Endothelial cell (in vitro differentiated cells): ENCODE measurements around the gene CNGA2. TPM values are rescaled to one million over a fixed set of nuclear protein-coding genes. Genes with fewer than 3 reads are reported as not detected.

Experiments used
- DNase-seq: peaks from one replicate; pipeline ENCODE4 v3.0.0; 2021; ENCODE audit warnings: low spot score
- H3K27ac Mint-ChIP-seq: one replicate; pipeline ENCODE4 v1.8.0; 2021; ENCODE audit warnings: mixed read lengths, inconsistent platforms; ENCODE audit not compliant: unreplicated experiment
- H3K27me3 Mint-ChIP-seq: one replicate; pipeline ENCODE4 v1.8.0; 2021; ENCODE audit warnings: mild to moderate bottlenecking, moderate library complexity, mixed read lengths, inconsistent platforms; ENCODE audit not compliant: unreplicated experiment
- H3K36me3 Mint-ChIP-seq: one replicate; pipeline ENCODE4 v1.8.0; 2021; ENCODE audit warnings: mild to moderate bottlenecking, low read depth, mixed read lengths, inconsistent platforms; ENCODE audit not compliant: unreplicated experiment
- H3K4me1 Mint-ChIP-seq: one replicate; pipeline ENCODE4 v1.8.0; 2021; ENCODE audit warnings: mild to moderate bottlenecking, mixed read lengths, inconsistent platforms; ENCODE audit not compliant: unreplicated experiment
- H3K4me3 Mint-ChIP-seq: one replicate; pipeline ENCODE4 v1.8.0; 2021; ENCODE audit warnings: mild to moderate bottlenecking, mixed read lengths, inconsistent platforms; ENCODE audit not compliant: unreplicated experiment
- H3K9me3 Mint-ChIP-seq: one replicate; pipeline ENCODE4 v1.8.0; 2021; ENCODE audit warnings: mixed read lengths, inconsistent platforms; ENCODE audit not compliant: unreplicated experiment
- total RNA-seq: library from RNA; stranded (reverse); fragmentation: NEBNext Ultra II Directional; extraction: Animal tissue kit (Norgen Biotek cat#: 25700); gene quantifications from one replicate; pipeline ENCODE4 v1.2.1, GENCODE V29; 2021; ENCODE audit not compliant: unreplicated experiment
- TF ChIP-seq, protein P1 (sequence below): fragments of 200-600 bp; sonication (generic); IDR thresholded peaks from one replicate; pipeline ENCODE4 v1.5.0; 2021; ENCODE audit warnings: antibody characterized with exemption; ENCODE audit not compliant: unreplicated experiment

Gene CNGA2
- total RNA-seq, 1 donor from 2014 or later = not detected

DNA sequence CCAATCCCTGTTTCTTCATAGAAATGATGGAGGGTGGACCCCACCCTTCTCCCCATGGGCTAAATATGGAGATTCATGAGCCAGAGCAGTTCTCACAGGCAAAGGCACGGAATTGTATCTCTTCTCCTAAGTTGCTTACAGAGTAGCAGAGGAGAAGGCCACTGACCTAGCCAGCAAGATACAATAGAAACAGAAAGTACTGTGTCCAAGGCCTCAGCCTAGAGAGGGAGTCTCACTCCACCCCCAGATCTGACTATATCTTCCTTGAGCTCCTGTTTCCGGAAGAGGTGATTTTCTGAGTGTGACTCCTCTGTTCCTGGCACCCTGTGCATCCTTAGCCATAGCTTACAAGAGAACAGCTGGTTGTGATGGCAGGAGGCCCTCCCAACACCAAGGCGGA lies 18.8 kb upstream of the CNGA2 start, which contains the start of gene FATE1:
Gene FATE1, plus strand, starts transcription at position 284 of the 400 bp plus-strand sequence. Its CDS starts 85 bp downstream, at position 369.
- no peak for DNase-seq
- TF ChIP-seq, protein P1, sequence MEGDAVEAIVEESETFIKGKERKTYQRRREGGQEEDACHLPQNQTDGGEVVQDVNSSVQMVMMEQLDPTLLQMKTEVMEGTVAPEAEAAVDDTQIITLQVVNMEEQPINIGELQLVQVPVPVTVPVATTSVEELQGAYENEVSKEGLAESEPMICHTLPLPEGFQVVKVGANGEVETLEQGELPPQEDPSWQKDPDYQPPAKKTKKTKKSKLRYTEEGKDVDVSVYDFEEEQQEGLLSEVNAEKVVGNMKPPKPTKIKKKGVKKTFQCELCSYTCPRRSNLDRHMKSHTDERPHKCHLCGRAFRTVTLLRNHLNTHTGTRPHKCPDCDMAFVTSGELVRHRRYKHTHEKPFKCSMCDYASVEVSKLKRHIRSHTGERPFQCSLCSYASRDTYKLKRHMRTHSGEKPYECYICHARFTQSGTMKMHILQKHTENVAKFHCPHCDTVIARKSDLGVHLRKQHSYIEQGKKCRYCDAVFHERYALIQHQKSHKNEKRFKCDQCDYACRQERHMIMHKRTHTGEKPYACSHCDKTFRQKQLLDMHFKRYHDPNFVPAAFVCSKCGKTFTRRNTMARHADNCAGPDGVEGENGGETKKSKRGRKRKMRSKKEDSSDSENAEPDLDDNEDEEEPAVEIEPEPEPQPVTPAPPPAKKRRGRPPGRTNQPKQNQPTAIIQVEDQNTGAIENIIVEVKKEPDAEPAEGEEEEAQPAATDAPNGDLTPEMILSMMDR = no peak
- Mint-ChIP-seq H3K4me1 (peaks cover 3% of the 10 kb centered on the region), H3K27me3 (no peaks in the 10 kb centered on the region), H3K36me3 (no peaks in the 10 kb centered on the region), H3K4me3 (no peak within 1 kb of the TSS), H3K27ac (no peak within 1 kb of the TSS), H3K9me3 (no peaks in the 10 kb centered on the region)

DNA sequence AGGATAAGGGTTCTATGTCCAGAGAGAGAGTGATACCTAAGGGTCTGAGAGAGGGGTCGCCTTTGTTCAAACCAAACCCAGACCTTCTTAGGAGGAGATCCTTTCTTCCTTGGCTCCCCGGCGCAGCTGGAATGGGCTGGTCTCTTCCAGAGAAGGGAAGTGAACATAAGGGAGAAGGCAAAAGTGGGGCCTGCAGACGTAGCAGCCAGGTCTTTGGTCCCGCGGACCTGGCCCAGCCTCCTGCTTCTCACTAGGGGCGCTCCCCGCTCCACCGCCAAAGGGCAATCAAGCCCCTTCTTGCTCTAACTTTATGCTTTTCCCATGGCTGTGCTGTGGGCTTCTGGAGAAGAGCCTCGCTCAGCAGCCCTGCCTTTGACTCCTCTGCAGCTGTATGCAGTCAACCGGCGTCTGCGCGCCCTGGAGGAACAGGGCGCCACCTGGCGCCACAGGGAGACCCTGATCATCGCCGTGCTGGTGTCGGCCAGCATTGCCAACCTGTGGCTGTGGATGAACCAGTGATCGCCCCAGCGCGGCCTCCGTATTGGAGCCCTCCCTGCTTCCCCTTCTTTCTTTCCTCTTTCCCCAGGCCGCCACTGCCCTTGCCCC lies 12.2 kb upstream of the CNGA2 start:
- Mint-ChIP-seq H3K36me3 (no peaks in the 10 kb centered on the region), H3K27ac (no peak overlapping the region), H3K4me3 (no peak overlapping the region), H3K27me3 (peaks cover 2% of the 10 kb centered on the region), H3K9me3 (no peaks in the 10 kb centered on the region), H3K4me1 (peaks cover 15% of the 10 kb centered on the region)
- TF ChIP-seq, protein P1 = no peak
- peak; percentile 64 for DNase-seq

DNA sequence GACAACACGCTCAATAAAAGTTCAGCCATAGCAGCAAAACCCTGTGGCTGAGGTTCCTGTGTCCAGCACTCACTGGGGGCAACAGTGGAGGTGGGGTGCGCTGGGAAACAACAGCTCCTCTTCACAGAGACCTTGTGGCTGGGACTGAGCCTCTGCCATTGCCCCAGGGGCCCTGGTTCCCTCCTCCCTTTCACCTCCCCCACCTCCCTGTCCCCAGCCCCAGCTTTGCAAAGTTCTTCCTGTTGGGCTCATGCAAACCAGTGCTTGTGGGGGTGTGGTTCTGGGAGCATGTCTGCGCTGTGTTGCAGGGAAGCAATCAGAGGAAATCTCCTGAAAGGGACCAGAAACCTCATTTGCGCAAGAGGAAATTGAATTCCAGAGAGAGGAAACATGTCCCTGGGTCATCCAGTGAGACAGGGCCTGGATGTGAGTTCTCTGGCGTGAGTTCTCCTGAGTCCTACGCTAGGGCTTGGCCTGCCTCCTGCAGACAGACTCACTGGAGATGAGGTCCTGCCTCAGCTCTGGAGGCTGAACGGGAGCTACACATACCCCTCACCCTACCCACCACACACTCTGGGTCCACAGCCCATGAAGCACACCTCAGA lies 11.3 kb upstream of the CNGA2 start:
- Mint-ChIP-seq H3K9me3 (no peaks in the 10 kb centered on the region), H3K36me3 (no peaks in the 10 kb centered on the region), H3K4me1 (peaks cover 15% of the 10 kb centered on the region), H3K27ac (no peak overlapping the region), H3K27me3 (peaks cover 2% of the 10 kb centered on the region), H3K4me3 (no peak overlapping the region)
- TF ChIP-seq, protein P1 = no peak
- peak; percentile 16 for DNase-seq

DNA sequence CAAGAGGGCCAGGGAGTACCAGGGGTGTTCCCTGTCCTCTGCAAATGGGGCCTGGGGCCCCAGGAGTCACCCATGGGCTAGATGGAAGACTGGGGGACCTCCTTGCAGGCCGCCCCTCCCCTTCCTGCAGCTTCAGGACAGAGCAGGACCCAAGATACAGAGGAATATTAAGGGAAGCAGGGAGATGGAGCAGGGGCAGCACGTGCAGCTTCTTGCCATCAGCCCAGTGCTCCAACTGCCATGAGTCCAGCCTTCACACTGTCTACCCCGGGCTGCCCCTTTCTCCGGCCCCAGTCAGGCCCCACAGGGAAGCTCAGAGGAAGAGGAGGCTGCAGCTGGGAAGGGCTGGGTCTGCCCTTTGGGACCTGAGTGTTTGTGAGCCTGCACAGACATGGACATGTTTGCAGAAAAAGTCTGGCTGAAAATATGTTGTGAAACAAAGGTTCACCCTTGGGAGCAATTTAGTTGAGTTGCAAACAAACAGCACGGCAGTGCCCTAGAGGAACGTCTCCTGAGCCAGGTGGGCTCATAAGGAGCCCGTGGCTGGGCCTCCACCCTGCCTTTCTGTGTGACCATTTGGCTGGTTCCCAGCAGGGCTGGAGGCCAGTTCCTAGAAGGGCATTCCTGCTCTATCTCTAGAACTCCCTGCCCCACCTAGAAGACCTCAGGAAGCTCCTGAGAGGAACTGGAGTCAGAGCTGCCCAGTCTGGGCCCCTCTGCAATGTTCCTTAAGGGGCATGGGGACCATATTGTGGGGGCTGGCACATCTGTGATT lies 9.8 kb upstream of the CNGA2 start:
- H3K9me3 Mint-ChIP-seq = no peaks in the 10 kb centered on the region

More for the DNA sequence above, 9.8 kb upstream of the CNGA2 start:
- H3K4me3 Mint-ChIP-seq = no peak overlapping the region
- no peak for DNase-seq
- H3K27ac Mint-ChIP-seq = no peak overlapping the region
- H3K27me3 Mint-ChIP-seq = peaks cover 2% of the 10 kb centered on the region
- TF ChIP-seq, protein P1 = no peak
- H3K4me1 Mint-ChIP-seq = peaks cover 15% of the 10 kb centered on the region
- H3K36me3 Mint-ChIP-seq = no peaks in the 10 kb centered on the region
